ENCODE results near the gene EMCN. TPM values are rescaled to one million over a fixed set of nuclear protein-coding genes. Genes with fewer than 3 reads are reported as not detected.

The EMCN gene
- total and polyA plus RNA-seq, 2 of the 8 experiments (the other 6 are each of a cell fraction or from before 2014, with no cell fraction given) = not detected

DNA sequence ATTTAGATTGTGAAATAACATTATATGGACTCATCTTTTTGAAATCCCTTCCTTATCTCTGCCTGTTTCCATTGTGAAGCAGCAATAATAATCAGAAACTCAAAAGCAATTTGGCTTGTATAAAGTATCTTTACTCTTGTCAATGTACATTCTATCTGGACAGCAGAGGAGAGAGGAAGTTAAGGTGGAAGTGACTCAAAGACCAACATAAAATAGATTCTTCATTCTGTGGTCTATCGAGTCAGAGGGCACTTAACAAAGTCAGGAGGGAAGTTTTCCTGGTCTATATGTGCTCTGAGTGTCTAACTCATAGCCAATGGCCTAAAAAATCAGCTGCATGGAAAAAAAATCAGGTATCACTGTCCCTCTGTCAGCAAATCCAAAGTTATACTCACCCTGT is 155.5 kb downstream of the EMCN start (continued):
- TF ChIP-seq CREB1 (IDR thresholded peaks at IDR 0.05) (no peak), RAD21 (IDR thresholded peaks at IDR 0.05 in 1 of 2, conservative IDR thresholded peaks at IDR 0.05 in 1 of 2; ENCODE audit: low read depth in 2 of 2, low read length in 2 of 2) (no peak), BCL11A (IDR thresholded peaks at IDR 0.05; ENCODE audit: low read depth in 2 of 2, low read length in 2 of 2) (no peak), ZNF274 (IDR thresholded peaks at IDR 0.05; ENCODE audit: borderline replicate concordance, extremely low read depth, low read length) (no peak), CHD1 (IDR thresholded peaks at IDR 0.05; ENCODE audit: low read depth, low read length) (no peak), KDM1A (IDR thresholded peaks at IDR 0.05; ENCODE audit: borderline replicate concordance, low read length) (no peak)
